ENCODE results near the gene CNKSR1. TPM values are rescaled to one million over a fixed set of nuclear protein-coding genes. Genes with fewer than 3 reads are reported as not detected.

Gene CNKSR1
- total RNA-seq, 4 donors from 2014 or later: 0.29 to 13.3 (median 7.2) TPM

- Histone ChIP-seq H3K36me3 (no peaks in the 10 kb centered on the region), H3K4me1 (no peaks in the 10 kb centered on the region), H3K9me3 (no peaks in the 10 kb centered on the region), H3K27ac (no peak overlapping the region), H3K27me3 (no peaks in the 10 kb centered on the region), H3K4me3 (no peak overlapping the region)
- DNase-seq: no peak
- TF ChIP-seq CTCF (IDR thresholded peaks at IDR 0.05) (no peak), POLR2A (IDR thresholded peaks at IDR 0.05) (no peak)
- intact Hi-C loops (cut with DNase I; ENCODE audit: low total_unique reads): no loop called here
These were observed 36.1 kb downstream of the CNKSR1 start for GRCh38 chr1:26213335-26213905.

- Histone ChIP-seq H3K27me3 (no peaks in the 10 kb centered on the region), H3K4me1 (no peaks in the 10 kb centered on the region), H3K27ac (no peak overlapping the region), H3K9me3 (no peaks in the 10 kb centered on the region), H3K4me3 (no peak overlapping the region), H3K36me3 (no peaks in the 10 kb centered on the region)
- intact Hi-C loops (cut with DNase I; ENCODE audit: low total_unique reads): no loop called here
- no peak for DNase-seq
- TF ChIP-seq CTCF (IDR thresholded peaks at IDR 0.05): no peak
- no peak for TF ChIP-seq POLR2A (IDR thresholded peaks at IDR 0.05)
These were observed 38.0 kb downstream of the CNKSR1 start for GRCh38 chr1:26215246-26215645.

GRCh38 chr1:26218906-26219494 lies 41.7 kb downstream of the CNKSR1 start:
- H3K9me3 ChIP-seq: no peaks in the 10 kb centered on the region
- TF ChIP-seq POLR2A (IDR thresholded peaks at IDR 0.05) (no peak), CTCF (IDR thresholded peaks at IDR 0.05) (no peak)
- DNase-seq: no peak
- H3K36me3 ChIP-seq: no peaks in the 10 kb centered on the region
- H3K27me3 ChIP-seq: no peaks in the 10 kb centered on the region
- no peaks in the 10 kb centered on the region for H3K4me1 ChIP-seq
- no peak overlapping the region for H3K27ac ChIP-seq
- intact Hi-C loops (cut with DNase I; ENCODE audit: low total_unique reads): no loop called here
- no peak overlapping the region for H3K4me3 ChIP-seq

GRCh38 chr1:26220199-26220912 lies 43.1 kb downstream of the CNKSR1 start:
- Histone ChIP-seq H3K9me3 (no peaks in the 10 kb centered on the region), H3K4me1 (no peaks in the 10 kb centered on the region), H3K27me3 (no peaks in the 10 kb centered on the region), H3K27ac (no peak overlapping the region), H3K36me3 (no peaks in the 10 kb centered on the region), H3K4me3 (no peak overlapping the region)
- TF ChIP-seq CTCF (IDR thresholded peaks at IDR 0.05) (no peak), POLR2A (IDR thresholded peaks at IDR 0.05) (no peak)
- intact Hi-C loops (cut with DNase I; ENCODE audit: low total_unique reads): no loop called here
- DNase-seq: no peak

GRCh38 chr1:26221094-26221493 lies 43.8 kb downstream of the CNKSR1 start:
- no peaks in the 10 kb centered on the region for H3K27me3 ChIP-seq
- no peak for DNase-seq

More at GRCh38 chr1:26221094-26221493, 43.8 kb downstream of the CNKSR1 start:
- no peaks in the 10 kb centered on the region for H3K36me3 ChIP-seq
- H3K27ac ChIP-seq: no peak overlapping the region
- intact Hi-C loops (cut with DNase I; ENCODE audit: low total_unique reads): no loop called here
- no peaks in the 10 kb centered on the region for H3K9me3 ChIP-seq
- no peak overlapping the region for H3K4me3 ChIP-seq
- H3K4me1 ChIP-seq: no peaks in the 10 kb centered on the region
- no peak for TF ChIP-seq POLR2A (IDR thresholded peaks at IDR 0.05)
- no peak for TF ChIP-seq CTCF (IDR thresholded peaks at IDR 0.05)

Measured in uterus (tissue), 4 donors.